Measurements from ENCODE around the gene BCL2L12.

Gene BCL2L12

DNA sequence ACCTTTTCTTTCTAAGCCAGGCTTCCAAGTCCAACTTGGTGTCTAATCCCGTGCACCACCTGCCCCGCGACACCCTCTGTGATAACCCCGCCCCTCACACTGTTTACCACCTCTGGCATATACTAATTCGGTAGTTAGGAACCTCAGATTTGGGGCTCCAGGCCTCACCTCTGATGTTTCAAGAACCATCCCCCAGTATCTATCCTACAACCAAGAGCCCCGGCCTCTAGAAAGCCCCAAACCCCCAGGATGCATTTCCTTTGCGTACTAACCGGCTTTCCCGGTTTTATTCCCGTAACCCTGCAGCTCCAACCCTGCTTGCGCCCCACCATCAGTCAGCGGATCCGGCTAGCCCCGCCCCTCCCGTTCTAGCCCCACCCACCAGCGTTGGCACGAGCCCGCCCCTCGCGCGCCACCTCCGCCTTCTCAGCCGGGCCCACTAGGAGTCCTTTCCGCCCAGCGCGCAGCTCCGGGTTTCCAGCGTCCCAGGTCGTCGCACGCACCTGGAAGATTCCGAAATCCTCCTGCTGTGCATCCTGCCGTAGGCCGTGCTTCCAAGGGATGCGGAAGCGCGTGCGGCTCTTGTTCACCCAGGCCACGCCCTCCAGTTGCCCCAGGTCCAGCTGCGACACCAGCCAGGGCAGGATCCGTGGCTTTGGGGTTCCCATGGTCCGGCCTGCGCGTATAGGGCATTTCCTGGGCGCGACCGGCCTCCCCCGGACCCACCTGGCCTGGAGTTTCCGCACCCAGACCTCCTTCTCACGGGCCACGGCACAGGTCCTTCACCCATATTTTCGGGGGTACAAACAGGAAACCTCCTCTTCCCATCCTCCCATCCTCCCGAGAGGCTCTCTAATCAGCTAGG, 1.3 kb upstream of the BCL2L12 start:
- peak; percentile 84 to 95 (median 90) for DNase-seq

DNA sequence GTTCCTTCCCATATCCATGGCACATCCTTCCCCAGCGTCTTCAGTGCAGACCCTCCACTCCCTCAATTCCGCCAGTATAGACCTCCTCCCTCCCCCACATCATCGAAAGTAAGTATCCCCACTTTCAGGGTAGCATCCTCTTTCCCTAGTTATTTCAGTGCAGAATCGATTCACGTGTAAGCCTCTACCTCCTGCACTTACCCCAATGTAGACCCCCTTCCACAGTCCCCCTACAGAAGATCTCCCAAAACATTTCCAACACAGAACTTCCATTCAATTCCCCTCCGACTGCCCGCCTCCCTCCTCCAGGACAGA, 740 bp upstream of the BCL2L12 start:
- peak in 1 of 6 experiments; percentile 52 for DNase-seq

DNA sequence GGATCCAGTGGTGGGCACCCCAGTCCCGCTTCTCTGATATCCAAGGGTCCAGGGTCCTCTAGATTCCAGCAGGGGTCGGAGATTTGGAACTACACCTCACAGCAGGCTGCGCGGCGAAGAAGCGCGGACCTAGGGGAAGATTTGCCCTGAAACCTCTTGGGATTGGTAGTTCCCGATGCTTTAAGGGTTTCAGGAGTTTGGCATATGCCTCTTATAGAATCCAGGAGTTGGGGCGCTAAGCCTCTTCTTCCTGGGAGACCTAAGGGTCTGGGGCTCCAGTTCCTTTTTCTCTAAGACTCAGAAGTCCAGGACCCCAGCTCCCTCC, 349 bp downstream of the BCL2L12 start:
- DNase-seq, result no peak

DNA sequence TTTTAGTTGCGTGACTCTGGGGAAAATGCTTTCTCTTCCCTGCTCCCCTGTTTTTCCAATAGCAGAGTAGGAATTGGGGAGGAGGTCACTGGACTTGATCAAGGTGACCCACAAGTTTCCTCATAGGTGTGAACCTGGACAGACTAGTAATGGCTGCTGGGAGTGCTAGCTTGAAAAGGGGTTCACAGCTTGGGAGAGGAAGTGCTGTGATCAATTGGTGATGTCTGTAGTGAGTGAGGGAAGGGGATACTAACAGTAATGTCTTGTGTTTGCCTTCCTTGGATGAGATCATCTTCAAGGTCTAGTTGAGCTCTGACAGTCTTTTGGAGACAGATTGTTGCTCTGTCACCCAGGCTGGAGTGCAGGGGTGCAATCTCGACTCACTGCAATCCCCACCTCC, 1.7 kb downstream of the BCL2L12 start:
- no peak for DNase-seq

DNA sequence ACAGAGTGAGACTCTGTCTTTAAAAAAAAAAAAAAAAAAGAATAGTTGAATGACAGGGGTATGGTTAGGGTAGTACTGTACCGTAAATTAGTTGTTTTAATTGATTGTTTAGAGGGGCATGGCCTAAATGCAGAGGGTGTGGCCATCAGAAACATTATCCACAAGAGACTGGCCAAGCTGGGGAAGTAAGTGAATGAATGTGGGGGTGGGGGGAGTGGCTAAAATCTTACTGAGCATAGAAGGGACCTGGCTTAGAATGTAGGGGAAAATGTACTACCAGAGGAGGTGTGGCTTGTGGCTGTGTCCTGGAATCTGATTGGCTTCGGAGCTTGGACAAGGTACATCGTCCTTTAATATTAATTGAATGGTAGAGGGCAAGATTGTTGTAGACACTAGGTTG, 3.8 kb downstream of the BCL2L12 start:
- no peak for DNase-seq

DNA sequence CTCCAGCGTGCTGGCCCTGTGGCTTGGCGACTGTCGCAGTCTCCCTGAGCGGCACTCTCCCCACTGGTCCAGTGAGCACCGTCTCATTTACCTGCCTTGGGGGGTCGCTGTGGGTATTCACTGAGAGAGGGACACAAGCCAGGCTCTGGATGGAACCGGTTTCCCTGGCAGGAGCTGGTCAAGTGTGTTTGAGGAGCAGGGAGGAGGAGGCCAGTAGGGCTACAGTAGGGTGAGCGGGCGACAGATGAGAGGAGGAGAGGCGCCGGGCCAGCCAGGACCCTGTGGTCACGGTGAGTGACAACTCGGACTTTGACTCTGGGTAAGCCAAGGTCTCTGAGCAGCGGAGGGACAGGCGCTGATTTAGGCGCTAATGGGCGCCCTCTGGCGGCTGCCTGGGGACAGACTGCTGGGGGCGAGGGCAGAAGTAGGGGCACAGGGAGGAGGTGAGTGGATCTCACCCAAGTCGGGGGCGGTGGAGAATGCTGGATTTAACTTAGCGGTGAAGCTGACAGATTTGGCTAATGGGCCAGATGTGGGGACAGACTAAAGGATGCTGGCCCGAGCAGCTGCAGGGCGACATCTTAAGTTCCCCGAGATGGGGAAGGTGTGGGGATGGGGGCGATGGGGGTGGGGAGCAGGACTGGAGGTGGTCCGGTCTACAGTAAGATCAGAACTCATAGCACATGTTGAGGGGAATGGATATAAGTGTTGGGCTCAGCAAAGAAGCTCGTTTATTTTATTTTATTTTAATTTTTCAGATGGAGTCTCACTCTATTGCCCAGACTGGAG, 6.6 kb downstream of the BCL2L12 start:
- DNase-seq, result peak; percentile 22 to 70 (median 64)

DNA sequence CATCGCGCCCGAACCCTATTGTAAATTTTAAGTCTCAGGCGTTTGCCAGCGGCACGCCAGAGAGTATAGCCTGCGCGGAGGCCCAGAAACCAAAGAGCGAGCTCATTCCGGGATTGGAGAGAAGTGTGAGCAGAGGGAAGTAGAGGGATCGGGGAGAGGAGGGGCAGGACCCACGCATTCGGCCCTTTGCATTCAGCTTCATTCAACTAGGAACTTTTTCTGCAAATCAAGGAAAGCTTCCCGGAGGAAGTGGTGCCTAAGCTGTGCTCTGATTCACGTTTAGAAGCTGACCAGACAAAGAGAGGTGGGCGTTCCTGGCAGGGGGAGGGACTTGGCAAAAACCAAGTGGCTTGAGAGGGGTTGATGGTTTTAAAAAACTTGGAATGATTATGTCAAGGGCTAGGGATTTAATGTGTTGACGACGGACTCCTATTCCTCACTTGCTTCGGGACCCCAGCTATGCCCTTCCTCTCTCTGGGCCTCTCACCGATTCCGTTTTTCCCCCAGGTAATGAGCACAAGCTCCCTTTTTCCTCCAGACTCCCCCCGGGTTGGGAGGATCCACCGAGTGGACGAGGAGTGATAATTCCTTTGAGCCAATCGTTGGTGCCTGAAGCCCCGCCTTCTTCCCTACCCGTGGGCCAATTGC, 10.5 kb downstream of the BCL2L12 start:
- peak in 3 of 6 experiments; percentile 37 to 70 (median 45) for DNase-seq

DNA sequence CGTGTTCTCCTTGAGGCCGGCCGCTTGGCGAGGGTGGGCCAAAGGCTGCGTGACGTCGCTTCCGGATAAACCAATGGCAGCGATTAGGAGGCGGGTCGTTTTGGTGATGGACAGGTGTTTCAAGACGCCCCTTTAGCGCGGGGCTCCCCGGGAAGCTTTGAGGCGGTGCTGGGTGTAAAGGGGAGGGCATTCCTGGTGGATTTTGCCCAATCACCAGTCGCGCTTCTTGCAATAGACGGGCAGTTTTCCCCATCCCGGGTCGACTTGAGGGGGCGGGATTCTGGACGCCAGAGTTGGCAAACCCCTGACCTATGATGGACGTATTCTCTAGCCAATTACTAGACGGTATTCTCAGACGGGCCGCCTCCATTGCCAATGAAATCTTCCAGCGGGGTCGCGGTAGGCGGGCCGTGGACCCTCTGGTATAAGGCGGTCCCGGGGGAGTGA, 11.1 kb downstream of the BCL2L12 start:
- DNase-seq, result peak; percentile 92 to 99 (median 98)

DNA sequence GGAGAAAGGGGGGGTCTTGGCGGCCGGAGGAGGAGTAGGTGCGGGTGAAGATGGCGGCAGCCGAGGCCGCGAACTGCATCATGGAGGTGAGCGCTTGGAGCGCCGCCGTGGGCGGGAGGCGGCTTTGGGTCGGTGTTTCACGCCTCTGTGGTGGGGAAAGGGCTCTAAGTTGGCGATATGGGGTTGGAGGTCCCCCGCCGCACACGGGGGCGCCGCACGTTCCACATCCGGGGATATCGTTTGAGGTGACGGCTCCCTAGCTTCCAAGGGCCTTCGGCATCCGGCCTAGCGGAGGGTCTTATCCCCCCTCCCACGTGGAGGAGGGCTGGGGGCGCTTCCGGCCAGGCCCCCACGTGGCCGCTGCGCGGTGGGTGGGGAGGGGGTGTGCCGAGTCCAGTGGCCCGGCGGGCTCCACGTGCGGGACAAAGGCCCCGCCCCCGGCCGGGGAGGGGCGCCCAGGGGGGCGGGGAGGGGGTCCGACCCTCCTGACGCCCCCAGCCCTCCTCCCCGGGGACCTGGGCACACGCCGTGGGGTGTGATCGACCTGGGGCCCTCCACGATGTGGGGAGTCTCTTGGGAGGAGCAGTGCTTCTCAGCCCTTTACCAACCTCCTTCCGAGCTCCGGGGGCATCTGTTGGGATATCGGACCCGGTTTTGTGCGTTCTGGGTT, 11.6 kb downstream of the BCL2L12 start, which contains the start of gene PRMT1:
Gene PRMT1 (plus strand): TSS at position 41 of the 670 bp plus-strand sequence. CDS start 10 bp downstream, at position 51.
- DNase-seq, result peak in 5 of 6 experiments; percentile 40 to 85 (median 69)

DNA sequence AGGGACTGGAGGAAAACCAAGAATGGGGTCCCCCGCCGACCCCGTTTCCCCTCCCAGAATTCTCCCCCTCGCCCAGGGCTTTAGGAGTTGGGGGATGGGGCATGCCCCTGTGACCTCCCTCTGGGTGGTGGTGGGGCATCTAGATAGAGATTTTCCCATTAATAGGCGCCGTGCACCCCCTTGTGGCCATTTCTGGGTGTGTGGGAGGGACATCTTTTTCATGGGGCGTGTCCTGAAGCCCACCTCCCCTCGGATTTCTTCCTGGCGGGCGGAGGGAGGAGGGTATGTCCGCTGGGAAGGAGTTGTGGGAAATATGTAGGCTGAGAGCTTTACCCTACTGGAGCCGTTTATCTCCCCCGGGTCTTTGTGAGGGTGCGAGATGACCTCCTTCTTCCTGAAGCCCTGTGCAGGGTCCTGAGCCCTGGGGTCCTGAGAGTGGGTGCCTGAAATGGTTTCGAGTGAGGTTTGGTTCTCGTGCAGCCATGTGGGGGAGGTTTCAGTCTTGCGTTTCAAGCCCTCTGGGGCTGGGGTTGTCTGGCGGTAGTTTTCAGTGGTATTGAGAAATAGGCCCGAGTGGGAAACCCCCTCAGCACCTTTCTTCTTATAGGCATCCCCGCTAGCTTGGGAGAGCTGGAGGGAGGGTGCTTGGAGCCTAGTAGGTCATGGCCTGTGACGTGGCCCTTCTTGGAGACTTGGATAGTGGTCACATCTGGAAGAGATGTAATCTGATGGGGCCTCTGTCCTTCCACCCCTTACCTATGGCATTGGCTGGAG, 12.4 kb downstream of the BCL2L12 start:
- peak; percentile 66 to 85 (median 74) for DNase-seq

DNA sequence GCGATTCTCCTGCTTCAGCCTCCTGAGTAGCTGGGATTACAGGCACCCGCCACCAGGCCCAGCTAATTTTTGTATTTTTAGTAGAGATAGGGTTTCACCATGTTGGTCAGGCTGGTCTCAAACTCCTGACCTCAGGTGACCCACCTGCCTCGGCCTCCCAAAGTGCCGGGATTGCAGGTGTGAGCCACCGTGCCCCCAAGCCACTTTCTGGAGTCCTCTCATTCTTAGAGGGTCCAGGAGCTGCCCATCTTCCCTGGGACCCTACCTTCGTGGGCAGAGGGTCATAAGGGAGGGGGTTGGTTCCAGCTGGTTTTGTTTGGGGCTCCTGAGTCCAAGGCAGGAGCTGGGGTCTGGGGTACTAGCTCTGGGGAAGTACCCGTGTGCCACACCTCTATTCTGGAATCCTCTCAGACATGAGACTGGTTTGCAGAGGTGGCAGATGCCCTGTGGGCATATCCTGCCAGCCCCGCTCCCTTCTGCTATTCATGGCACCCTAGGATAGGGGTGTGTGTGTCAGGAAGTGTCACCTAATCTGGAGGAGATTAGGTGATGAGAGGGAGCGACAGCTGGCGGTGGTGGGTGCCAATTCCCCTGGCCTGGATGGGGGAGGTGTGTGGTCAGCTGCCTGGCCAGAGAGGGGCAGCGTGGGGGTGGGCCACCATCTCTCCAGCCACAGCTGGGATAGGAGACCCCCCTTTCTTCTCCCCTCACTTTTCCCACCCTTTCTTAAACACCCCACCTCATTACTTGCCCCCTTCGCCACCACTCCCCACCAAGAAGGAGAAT, 13.4 kb downstream of the BCL2L12 start:
- no peak for DNase-seq

DNA sequence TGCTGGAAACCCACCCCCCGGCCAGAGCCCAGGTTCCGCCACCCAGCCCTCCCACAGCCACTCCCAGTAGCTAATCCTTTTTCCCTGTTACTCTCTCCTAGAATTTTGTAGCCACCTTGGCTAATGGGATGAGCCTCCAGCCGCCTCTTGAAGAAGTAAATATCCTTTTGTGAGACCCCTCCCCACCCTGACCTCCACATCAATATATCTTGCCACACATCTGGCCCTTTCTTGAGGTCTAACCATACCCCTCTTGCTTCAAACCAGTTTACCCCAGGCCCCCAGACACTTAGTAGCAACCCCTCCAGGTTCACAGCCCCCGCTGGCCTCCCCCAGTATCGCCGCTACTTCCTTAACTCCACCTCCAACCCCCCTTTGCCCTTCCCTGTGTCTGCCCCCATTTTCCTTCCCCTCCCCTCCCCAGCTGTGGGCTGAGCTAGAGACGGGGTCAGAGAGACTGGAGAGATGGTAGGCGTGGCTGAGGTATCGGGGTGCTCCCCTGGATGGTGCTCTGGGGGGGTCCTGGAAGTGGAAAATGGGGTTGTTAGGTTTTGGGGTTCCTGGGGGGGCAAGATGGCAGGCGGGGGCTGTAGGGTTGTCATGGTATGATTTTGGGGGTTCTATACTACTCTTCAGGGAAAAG, 14.2 kb downstream of the BCL2L12 start:
- DNase-seq, result peak in 1 of 6 experiments; percentile 13

DNA sequence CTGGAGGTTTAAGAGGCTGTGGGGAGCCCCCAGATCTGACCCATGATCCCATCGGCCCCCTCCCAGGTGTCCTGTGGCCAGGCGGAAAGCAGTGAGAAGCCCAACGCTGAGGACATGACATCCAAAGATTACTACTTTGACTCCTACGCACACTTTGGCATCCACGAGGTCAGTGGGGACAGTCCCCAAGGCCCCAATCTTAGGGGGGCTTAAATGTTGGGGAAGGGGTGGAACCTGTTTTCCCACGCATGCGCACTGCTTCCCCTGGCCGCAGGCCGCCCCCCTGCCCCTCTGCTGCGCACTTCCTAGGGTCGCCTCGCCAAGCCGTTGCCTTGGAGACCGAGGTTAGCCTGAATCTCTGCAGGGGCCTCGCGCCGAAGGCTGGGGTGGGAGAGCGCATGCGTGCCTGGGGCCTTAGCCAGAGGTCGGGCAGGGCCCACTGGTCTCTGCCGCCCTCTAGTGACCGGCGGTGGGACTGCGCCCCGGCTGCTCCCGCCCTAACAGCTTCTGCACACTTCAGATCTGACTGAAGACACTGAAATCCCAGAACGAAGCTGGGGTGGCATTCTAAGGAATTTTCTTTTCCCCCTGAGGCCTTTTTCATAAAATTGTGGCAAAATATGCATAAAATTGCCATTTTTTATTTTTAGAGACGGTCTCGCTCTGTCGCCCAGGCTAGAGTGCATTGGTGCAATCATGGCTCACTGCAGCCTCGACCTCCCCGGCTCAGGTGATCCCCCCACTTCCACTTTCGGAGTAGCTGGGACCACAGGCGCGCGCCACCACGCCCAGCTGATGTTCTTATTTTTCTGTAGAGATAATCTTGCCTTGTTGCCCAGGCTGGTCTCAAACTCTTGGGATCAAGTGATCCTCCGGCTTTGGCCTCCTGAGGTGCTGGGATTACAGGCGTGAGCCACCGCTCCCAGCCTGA, 15.0 kb downstream of the BCL2L12 start:
- DNase-seq, result peak; percentile 73 to 94 (median 90)

DNA sequence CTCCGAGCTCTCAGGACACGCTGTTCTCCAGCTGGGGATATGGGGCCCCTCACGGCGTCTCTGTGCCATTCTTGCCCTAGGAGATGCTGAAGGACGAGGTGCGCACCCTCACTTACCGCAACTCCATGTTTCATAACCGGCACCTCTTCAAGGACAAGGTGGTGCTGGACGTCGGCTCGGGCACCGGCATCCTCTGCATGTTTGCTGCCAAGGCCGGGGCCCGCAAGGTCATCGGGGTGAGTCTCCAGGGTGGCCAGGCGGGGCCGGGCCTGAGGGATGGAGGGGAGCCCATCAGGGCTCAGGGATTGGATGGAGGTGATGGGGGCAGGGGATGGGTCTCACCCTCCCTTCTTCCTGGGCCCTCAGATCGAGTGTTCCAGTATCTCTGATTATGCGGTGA, 16.1 kb downstream of the BCL2L12 start:
- DNase-seq, result no peak

DNA sequence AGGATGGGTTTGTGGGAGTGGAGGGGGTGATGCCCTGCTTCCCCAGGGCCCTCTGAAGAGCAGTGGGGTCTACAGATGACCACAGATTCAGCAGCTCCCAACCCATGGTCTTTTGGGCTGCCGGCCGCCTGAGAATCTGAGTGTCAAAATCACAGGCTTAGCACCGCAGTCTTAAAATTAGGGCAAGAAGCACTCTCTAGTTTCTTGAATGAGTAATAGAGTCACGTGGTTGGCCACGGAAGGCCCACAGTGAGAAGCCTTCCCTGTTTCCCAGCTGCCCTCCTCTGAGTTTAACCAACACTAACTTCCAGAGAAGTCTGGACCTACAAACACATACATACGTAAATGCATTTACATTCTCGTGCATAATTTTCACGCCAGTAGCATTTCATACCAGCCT, 16.5 kb downstream of the BCL2L12 start:
- no peak for DNase-seq

DNA sequence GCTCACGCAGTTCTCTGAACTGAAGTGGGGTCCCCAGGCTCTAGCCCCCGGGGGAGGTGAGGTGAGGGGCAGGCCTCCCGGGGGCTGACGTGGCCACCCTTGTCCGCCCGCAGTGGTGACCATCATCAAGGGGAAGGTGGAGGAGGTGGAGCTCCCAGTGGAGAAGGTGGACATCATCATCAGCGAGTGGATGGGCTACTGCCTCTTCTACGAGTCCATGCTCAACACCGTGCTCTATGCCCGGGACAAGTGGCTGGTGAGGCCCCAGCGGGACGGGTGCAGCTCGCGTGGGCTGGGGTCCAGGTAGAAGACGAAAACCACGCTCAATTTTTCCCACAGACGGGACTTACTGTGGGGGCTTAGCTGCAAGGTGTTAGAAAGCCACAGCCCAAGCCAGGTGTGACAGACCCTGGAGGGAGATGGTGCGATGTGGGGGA, 18.1 kb downstream of the BCL2L12 start:
- DNase-seq, result no peak

DNA sequence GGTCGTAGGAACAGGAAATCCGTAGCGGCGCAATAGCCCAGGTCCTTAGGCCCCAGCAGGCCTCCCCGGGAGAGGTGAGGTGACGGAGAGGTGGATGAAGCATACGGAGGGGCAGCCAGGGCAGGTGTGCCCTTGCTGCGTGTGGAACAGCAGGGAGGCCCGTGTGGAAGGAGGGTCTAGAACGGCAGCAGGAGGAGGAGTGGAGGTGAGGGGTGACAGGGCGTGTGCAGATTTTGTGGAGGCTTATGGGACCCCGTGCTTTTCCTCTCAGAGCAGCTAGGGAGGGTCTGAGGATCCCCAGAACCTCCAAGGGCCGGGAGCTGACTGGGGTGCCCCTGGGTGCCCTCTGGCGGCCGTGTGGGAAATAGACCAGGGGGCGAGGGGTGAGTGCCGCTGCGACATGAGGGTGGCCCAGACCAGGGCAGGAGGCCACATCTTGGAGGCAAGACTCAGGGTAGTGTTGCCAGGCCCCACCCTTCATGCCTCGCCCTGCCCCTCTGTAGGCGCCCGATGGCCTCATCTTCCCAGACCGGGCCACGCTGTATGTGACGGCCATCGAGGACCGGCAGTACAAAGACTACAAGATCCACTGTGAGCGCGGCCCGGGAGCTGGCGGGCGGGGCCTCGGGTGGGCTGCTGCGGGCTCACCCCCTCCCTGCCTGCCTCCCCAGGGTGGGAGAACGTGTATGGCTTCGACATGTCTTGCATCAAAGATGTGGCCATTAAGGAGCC, 18.7 kb downstream of the BCL2L12 start:
- no peak for DNase-seq

DNA sequence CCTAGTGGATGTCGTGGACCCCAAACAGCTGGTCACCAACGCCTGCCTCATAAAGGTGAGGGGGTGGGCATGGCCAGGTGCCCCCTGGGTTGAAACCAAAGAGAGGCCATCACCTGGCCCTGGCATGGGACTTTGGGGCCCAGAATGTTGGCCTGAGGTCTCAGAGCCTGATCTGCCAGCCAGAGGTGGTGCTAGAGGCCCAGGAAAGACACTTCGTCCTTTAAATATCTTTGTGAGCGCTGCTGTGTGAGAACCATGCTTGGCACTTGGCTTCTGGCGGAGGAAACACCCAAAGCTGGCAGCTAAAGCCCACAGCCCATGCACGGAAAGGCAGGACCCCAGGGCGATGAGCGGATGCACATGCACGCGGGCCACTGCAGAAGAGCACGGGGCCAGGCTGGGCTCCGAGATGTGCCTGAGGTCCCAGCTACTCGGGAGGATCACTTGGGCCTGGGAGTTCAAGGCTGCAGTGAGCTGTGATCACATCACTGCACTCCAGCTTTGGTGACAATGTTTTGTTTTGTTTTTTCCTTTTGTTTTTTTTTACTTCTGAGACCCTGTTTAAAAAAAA, 19.3 kb downstream of the BCL2L12 start:
- no peak for DNase-seq

Measured in stimulated activated naive CD4-positive, alpha-beta T cell (primary cell).